Hematopoietic multipotent progenitor cell treated with erythropoietin and hydrocortisone succinate and interleukin-3 and kit ligand, for 4 days (in vitro differentiated cells): ENCODE data around the gene OCA2.
A peak's percentile ranks its signal among the peaks of the same experiment; 100 is the strongest.

ENCODE experiments used
- DNase-seq: peaks from one replicate; pipeline ENCODE4 v3.0.0-alpha.2; 2015

OCA2 gene

GRCh38 chr15:28103831-28104230 lies 4.7 kb upstream of the OCA2 start:
- DNase-seq, result no peak

GRCh38 chr15:28101983-28102441 lies 2.9 kb upstream of the OCA2 start:
- DNase-seq, result no peak

GRCh38 chr15:28101201-28101600 lies 2.1 kb upstream of the OCA2 start:
- DNase-seq, result no peak

GRCh38 chr15:28100516-28101195 lies 1.5 kb upstream of the OCA2 start:
- DNase-seq, result no peak

- DNase-seq, result no peak
Measured at GRCh38 chr15:28099555-28100140, 533 bp upstream of the OCA2 start.

GRCh38 chr15:28098360-28098765 lies 752 bp downstream of the OCA2 start:
- no peak for DNase-seq

GRCh38 chr15:28097656-28098359 lies 1.3 kb downstream of the OCA2 start:
- no peak for DNase-seq

- no peak for DNase-seq
Measured at GRCh38 chr15:28096670-28097431, 2.3 kb downstream of the OCA2 start.

- no peak for DNase-seq
Measured at GRCh38 chr15:28096411-28096669, 2.8 kb downstream of the OCA2 start.

GRCh38 chr15:28094732-28095521 lies 4.2 kb downstream of the OCA2 start:
- DNase-seq, result peak; percentile 40

GRCh38 chr15:28093752-28094535 lies 5.2 kb downstream of the OCA2 start:
- no peak for DNase-seq

- no peak for DNase-seq
Measured at GRCh38 chr15:28091313-28091712, 7.8 kb downstream of the OCA2 start.

GRCh38 chr15:28086175-28086703 lies 12.9 kb downstream of the OCA2 start:
- peak; percentile 85 for DNase-seq

GRCh38 chr15:28085489-28086174 lies 13.5 kb downstream of the OCA2 start:
- no peak for DNase-seq

GRCh38 chr15:28084547-28084946 lies 14.6 kb downstream of the OCA2 start:
- no peak for DNase-seq

GRCh38 chr15:28082891-28083684 lies 16.0 kb downstream of the OCA2 start:
- no peak for DNase-seq

GRCh38 chr15:28081594-28081993 lies 17.5 kb downstream of the OCA2 start:
- DNase-seq, result no peak

GRCh38 chr15:28080386-28080785 lies 18.7 kb downstream of the OCA2 start:
- DNase-seq, result no peak

- no peak for DNase-seq
Measured at GRCh38 chr15:28079313-28079969, 19.7 kb downstream of the OCA2 start.
